ENCODE measurements around the gene NEU4. TPM values are rescaled to one million over a fixed set of nuclear protein-coding genes. Genes with fewer than 3 reads are reported as not detected.
"Not testable (repeated sequence)": the region's sequence is repeated elsewhere in the genome, so short reads cannot be mapped to it uniquely, and the experiment has no call there.

Gene NEU4
- total and polyA plus RNA-seq, 8 donors, result 0.31 to 0.42 TPM; not detected in 6

- no peaks in the 10 kb centered on the region for H3K27me3 ChIP-seq
- WGBS, 2 donors, result 78 to 89% methylated on average over 21 to 31 of the region's 31 CpGs
- FAIRE-seq, result no peak
- intact Hi-C loops (cut with DNase I), result no loop called here
- no peak overlapping the region for H3K4me3 ChIP-seq
- no peaks in the 10 kb centered on the region for H3K4me1 ChIP-seq
- no peaks in the 10 kb centered on the region for H3K36me3 ChIP-seq
- no peak overlapping the region for H3K27ac ChIP-seq
- no peak for ATAC-seq
- peak in 4 of 6 donors; percentile 13 to 61 (median 40) for DNase-seq
- TF ChIP-seq, protein P1, sequence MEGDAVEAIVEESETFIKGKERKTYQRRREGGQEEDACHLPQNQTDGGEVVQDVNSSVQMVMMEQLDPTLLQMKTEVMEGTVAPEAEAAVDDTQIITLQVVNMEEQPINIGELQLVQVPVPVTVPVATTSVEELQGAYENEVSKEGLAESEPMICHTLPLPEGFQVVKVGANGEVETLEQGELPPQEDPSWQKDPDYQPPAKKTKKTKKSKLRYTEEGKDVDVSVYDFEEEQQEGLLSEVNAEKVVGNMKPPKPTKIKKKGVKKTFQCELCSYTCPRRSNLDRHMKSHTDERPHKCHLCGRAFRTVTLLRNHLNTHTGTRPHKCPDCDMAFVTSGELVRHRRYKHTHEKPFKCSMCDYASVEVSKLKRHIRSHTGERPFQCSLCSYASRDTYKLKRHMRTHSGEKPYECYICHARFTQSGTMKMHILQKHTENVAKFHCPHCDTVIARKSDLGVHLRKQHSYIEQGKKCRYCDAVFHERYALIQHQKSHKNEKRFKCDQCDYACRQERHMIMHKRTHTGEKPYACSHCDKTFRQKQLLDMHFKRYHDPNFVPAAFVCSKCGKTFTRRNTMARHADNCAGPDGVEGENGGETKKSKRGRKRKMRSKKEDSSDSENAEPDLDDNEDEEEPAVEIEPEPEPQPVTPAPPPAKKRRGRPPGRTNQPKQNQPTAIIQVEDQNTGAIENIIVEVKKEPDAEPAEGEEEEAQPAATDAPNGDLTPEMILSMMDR (IDR thresholded peaks at IDR 0.05), result no peak
- H3K9me3 ChIP-seq, result no peaks in the 10 kb centered on the region
Observed at GRCh38 chr2:241820625-241821384, 11.8 kb downstream of the NEU4 start.

- Histone ChIP-seq H3K4me3 (no peak overlapping the region), H3K4me1 (no peaks in the 10 kb centered on the region), H3K36me3 (no peaks in the 10 kb centered on the region), H3K27me3 (no peaks in the 10 kb centered on the region), H3K27ac (no peak overlapping the region), H3K9me3 (no peaks in the 10 kb centered on the region)
- TF ChIP-seq, protein P1 (IDR thresholded peaks at IDR 0.05), result no peak
- DNase-seq (no peak), ATAC-seq (no peak), FAIRE-seq (no peak)
- WGBS, 2 donors, result 76 to 80% methylated on average over 28 of the region's 28 CpGs
- intact Hi-C loops (cut with DNase I), result no loop called here
Observed at GRCh38 chr2:241821460-241822263, 12.7 kb downstream of the NEU4 start.

- Histone ChIP-seq H3K27me3 (no peaks in the 10 kb centered on the region), H3K27ac (no peak overlapping the region), H3K36me3 (no peaks in the 10 kb centered on the region), H3K9me3 (no peaks in the 10 kb centered on the region), H3K4me3 (no peak overlapping the region), H3K4me1 (no peaks in the 10 kb centered on the region)
- 48 to 59% methylated on average over 14 of the region's 14 CpGs for WGBS, 2 donors
- ATAC-seq (no peak), FAIRE-seq (no peak), DNase-seq (no peak)
- intact Hi-C loops (cut with DNase I), result no loop called here
- TF ChIP-seq, protein P1 (IDR thresholded peaks at IDR 0.05), result no peak
Observed at GRCh38 chr2:241822264-241822623, 13.3 kb downstream of the NEU4 start.

DNA sequence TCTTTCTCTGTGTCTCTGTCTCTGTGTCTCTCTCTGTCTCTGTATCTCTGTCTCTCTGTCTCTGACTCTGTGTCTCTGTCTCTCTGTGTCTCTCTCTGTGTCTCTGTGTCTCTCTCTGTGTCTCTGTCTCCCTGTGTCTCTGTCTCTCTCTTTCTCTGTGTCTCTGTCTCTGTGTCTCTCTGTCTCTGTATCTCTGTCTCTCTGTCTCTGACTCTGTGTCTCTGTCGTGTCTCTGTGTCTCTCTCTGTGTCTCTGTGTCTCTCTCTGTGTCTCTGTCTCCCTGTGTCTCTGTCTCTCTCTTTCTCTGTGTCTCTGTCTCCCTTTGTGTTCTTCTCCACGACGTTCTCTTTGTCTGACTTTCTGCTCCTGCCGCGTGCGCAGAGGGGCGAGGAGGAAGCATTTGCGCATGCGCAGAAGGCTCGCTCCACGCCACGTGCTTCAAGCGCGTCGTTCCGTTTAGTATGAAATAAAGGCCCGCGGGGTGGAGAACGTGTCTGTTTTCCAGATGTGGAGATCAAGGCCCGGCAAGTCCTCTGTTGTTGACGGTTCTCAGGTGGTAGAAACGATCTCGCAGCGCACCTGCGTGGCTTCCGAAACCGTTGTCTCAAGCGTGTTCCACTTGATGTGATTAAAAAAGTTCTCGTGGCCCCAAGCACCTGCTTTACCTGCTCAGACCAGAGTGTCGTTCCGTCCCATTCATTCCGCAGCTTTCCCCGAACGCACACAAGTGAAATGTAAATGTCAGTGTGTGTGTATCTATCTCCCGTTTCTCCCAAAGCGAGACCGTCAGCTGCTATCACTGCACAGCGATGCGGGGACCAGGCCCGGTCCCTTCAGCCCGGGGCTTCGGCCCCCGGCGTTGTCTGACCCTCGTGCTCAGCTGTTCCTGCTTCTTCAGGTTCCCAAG is 14.8 kb downstream of the NEU4 start:
- H3K36me3 ChIP-seq; ATAC-seq; intact Hi-C loops (cut with DNase I); H3K27ac ChIP-seq; H3K4me3 ChIP-seq; H3K9me3 ChIP-seq; DNase-seq; H3K4me1 ChIP-seq; H3K27me3 ChIP-seq; FAIRE-seq: not testable (repeated sequence)
- 80 to 81% methylated on average over 45 of the region's 45 CpGs for WGBS, 2 donors

GRCh38 chr2:241827394-241827793 is 18.4 kb downstream of the NEU4 start:
- H3K9me3 ChIP-seq, result no peaks in the 10 kb centered on the region
- no peak overlapping the region for H3K27ac ChIP-seq
- no peak overlapping the region for H3K4me3 ChIP-seq
- ATAC-seq (no peak), FAIRE-seq (no peak), DNase-seq (no peak)
- no peaks in the 10 kb centered on the region for H3K36me3 ChIP-seq
- no peaks in the 10 kb centered on the region for H3K4me1 ChIP-seq
- TF ChIP-seq, protein P1 (IDR thresholded peaks at IDR 0.05), result no peak
- H3K27me3 ChIP-seq, result no peaks in the 10 kb centered on the region
- WGBS, 2 donors, result 60 to 72% methylated on average over 2 of the region's 2 CpGs
- intact Hi-C loops (cut with DNase I), result no loop called here

All from pancreas (tissue), 10 donors.